NCI-H1694 (cell line): ENCODE results near the gene CXorf65.

Experiments
- DNase-seq: peaks from one replicate; lab custom pipeline; 2025; lab: John Stamatoyannopoulos, UW

The CXorf65 gene

DNA sequence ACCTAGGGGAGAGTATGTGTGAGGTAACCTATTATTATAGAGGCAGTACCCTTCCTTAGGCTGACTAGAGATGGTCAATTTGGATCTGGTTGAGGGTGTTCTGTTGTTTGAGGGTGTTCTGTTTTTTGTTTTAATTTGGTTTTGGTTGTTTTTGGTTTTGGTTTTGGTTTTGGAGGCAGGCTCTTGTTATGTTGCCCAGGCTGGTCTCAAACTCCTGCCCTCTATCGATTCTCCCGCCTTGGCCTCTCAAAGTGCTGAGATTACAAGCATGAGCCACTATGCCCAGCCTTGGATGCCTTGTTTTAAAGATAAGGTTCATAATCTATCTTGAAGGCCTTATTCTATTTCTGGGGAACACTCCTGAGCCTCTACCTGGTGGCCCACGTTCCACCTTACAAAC lies 912 bp downstream of the CXorf65 start:
- no peak for DNase-seq

DNA sequence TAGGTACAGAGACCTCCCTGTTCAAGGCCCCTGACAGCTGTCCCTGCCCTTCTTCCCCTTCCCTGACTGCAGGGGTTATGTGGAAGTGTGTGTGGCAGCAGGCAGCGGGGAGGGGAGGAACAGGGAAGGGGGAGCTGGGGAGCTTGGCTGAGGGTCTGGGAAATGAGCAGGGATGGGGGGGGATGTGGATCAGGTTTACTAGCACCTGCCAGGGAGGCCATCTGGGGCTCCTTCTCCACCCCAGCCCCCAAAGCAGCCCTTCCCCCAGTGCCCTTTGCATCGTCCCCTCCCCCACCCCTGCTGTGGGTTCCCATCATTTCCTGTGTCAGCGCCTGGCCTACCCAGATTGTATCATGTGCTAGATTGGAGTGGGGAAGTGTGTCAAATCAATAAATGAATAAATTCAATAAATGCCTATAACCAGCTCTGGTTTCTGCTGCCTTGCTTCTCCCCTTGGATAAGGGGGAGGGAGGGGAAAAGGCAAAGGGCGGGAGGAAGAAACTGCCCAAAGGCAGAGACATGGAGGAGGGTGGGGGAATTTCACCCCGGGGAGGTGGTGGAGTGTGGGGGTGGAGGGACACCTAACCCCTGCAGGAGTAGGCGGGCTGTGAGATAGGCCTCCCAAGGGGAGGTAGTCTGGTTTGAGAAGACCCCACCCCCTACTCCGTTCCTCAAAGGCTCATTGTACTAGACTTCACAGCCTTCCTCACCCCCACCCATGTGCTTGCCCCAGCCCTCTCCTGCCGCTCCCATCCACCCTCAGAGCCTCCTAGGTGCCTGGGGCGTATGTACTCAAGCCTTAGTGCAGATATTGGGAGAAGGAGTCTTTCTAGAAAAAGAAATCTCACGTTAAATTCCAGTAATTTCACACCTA lies 3.2 kb downstream of the CXorf65 start:
- DNase-seq: no peak

DNA sequence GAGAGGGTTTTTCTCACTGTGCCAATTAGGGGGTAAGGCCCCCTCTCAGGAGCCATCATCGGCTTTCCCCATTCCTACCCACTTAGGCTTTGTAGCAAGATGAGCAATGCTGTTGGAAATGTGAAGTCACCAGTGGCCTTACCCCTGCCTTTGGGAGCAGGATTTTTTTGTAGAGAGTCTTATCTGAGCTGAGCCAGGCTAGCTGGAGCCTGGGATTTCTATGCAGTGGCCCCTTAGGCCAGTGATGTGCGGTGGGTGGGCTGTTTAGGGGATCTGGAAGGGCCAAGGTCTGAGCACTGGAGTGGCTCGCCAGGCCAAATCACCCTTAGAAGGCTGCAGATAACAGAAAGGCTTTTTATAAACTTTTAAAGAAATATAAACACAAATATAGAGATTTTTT lies 4.2 kb downstream of the CXorf65 start:
- DNase-seq: no peak

DNA sequence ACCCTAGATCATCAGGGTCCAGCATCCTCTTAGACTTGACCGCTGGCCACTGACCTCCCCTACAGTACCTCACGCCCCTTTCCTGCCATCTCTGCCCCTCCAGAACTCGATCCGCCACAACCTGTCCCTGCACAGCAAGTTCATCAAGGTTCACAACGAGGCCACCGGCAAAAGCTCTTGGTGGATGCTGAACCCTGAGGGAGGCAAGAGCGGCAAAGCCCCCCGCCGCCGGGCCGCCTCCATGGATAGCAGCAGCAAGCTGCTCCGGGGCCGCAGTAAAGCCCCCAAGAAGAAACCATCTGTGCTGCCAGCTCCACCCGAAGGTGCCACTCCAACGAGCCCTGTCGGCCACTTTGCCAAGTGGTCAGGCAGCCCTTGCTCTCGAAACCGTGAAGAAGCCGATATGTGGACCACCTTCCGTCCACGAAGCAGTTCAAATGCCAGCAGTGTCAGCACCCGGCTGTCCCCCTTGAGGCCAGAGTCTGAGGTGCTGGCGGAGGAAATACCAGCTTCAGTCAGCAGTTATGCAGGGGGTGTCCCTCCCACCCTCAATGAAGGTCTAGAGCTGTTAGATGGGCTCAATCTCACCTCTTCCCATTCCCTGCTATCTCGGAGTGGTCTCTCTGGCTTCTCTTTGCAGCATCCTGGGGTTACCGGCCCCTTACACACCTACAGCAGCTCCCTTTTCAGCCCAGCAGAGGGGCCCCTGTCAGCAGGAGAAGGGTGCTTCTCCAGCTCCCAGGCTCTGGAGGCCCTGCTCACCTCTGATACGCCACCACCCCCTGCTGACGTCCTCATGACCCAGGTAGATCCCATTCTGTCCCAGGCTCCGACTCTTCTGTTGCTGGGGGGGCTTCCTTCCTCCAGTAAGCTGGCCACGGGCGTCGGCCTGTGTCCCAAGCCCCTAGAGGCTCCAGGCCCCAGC lies 5.7 kb downstream of the CXorf65 start:
- no peak for DNase-seq

DNA sequence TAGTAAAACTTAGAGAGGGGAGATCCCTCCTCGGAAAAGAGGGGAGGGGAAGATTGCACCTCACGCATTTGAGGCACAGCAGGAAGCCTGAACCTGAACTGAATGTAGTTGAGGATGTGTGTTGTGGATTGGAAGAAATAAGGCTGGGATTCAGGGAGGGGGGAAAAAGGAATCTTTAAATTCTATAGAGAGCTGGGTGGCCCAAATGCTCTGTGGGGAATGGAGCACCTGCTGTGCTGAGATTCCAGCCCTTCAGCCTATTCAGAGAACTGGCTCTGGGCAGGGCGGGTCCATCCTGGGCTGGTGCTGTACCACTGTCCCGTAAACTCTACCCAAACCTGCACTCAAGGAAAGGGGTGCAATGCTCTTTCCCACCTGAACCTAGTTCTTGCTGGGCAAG lies 6.8 kb downstream of the CXorf65 start:
- DNase-seq: no peak

DNA sequence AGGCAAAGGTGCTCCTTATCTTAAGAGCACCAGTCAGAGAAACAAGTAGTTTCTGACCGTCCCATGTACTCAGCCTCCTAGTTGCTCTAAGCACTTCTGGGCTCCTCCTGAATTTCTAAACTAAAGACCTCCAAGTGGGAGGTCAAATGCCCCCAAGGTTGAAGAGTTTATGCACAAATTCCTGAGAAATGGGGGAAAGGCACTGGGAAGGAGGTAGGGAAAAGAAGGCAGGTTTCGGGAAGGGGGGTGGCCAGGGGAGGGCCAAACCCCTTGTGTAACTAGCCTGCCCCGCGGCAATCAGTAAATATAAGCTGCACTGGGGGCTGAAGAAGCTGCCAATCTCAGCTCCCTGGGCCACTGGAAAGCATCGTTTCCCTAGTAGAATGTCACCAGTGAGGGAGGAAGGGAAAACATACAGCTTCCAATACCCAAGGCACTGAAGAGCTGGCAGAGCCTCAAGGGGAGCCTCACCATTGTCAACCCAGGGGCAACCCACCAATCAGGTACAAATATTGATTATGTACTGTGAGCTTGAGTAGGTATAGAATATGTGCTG lies 7.5 kb downstream of the CXorf65 start:
- DNase-seq: no peak

DNA sequence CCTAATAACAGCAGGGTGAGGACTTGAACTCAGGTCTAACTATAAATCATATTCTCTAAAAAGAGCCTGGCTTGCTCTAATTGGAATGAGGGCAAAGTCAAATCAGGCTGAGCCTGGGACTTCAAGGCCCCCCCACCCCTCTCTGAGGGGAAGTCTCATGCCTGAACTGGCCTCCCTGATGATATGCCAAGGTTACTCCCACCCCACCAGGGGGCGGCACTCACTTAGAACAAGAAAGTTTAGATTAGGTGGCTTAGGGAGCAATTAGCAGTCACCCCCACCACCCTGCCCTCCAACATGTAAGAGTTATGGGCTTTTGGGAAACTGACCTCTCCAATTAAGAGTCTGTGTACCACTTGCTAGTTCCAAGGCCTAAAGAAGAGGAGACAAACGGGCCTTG lies 8.2 kb downstream of the CXorf65 start:
- DNase-seq: no peak

DNA sequence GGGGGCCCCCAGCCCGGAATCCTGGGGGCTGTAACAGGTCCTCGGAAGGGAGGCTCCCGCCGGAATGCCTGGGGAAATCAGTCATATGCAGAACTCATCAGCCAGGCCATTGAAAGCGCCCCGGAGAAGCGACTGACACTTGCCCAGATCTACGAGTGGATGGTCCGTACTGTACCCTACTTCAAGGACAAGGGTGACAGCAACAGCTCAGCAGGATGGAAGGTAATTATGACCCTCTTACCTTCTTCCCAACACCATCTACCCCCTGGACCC lies 9.8 kb downstream of the CXorf65 start:
- DNase-seq: no peak

DNA sequence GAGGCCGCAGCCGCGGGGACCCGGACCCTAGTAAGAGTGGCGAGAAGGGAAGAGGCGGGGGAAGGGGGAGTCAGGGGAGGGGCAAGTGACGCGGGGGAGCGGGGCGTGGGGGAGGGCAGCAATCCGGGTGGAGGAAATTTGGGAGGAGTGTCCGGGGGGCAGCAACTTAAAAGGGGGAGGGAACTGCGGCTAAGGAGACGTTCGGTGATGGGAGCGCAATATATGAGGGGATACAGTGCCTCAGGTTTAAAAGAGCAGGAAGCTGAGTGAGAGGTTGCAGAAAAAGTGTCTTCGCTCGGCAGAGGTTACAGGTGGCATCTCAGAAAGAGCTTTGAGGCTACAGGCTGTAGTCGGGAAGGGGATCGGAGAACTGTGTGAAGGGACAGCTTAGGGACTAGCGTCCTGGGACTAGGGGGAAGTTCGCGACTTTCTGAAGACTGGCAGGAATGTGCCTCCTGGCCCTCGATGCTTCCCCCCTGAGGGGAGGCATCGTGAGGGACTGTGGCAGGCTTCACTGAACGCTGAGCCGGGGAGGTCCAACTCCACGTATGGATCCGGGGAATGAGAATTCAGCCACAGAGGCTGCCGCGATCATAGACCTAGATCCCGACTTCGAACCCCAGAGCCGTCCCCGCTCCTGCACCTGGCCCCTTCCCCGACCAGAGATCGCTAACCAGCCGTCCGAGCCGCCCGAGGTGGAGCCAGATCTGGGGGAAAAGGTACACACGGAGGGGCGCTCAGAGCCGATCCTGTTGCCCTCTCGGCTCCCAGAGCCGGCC lies 10.4 kb downstream of the CXorf65 start:
- DNase-seq: no peak

DNA sequence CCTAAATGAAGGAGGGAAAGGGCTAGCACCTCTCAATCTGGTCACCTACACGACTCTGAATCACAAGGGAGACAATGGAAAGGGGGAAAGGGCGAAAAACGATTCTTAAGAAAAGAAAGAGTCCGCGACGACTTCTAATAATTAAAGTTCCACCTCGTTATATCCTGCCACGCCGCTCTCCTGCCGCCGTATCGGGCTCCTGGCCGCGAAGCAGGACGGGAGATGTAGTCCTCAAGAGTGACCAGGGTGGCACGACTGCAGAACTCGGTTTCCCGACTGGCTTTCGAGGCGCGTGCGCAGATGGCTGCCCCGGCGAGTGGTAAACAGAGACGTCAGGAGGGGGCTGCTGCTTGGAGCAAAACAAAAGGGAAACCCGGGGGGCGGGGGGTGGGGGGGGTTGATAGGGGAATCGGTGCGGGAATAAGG lies 11.0 kb downstream of the CXorf65 start, which contains the start of gene FOXO4:
FOXO4 (plus strand) TSS at position 297 of the 426 bp plus-strand sequence. CDS start 678 bp downstream, outside the sequence.
- DNase-seq: peak; percentile 75

DNA sequence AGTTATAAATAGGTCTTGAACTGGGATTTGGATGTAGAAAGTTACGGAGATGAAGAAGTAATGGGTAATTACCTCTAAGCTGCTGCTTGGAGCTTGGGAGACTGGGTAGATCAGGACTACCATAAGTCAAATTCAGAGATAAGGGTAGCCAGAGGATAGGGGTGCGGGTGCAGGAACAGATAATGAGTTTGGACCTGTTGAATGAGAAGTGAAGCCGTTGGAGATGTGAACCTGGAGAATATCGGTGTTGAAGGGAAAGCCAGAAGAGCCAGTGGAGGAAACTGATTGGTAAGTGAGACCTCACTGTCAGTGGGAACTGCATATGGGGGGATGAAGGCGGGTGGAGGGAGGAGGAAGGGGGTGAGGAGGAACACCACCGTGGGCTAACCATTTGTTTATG lies 11.5 kb downstream of the CXorf65 start:
- no peak for DNase-seq

DNA sequence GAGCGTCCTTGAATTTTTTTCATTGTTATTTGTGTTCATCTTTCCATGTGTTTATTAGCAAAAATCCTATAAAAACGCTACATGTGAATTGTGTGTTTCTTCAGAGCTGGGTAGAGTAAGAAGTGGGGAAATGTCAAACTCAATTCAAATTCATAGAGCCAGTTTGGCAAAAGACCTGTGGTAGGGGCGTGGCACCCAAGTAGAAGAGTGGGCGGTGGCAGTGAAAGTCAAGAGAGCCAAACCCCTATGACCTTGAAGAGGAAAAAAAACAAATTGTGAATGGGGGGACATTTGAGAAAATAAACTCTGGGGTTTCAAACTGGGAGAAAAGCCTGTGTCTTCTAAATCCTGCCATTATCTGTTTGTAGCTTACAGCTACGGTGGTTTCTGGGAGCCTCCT lies 15.3 kb downstream of the CXorf65 start:
- no peak for DNase-seq

DNA sequence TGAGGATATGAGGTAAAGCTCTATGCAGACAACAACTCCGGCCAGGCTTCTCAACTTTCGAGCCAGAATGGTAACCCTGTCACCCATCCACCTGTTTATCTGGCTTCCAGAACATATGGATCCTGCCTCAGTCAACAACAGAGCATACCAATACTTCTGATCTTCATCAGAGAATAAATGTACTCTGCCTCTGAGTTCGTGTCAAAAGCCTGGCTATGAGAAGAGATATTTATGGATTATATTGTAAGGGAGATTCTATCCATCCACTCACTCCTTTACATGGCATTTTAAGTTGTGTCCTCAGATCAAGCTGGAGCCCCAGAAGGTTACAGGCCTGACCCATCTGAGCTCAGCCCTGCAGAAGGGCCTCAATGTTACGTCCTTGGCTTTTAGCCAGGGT lies 20.6 kb downstream of the CXorf65 start:
- DNase-seq: no peak

DNA sequence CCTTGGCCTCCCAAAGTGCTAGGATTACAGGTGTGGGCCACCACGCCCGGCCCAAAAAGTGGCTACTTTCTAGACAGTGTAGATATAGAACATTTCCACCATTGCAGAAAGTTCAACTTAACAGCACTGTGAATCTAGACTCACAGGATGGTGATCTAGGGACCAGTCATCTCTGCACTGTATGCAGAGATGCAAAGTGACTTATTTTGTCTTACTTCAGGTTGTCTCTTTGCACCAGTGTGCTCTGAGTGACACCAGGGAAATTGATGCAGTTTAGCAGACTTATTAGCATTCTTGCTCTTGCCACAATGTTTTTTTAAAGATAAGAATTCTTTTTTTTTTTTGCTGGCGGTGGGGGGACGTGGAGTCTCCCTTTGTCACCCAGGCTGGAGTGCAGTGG lies 23.7 kb downstream of the CXorf65 start:
- DNase-seq: no peak

DNA sequence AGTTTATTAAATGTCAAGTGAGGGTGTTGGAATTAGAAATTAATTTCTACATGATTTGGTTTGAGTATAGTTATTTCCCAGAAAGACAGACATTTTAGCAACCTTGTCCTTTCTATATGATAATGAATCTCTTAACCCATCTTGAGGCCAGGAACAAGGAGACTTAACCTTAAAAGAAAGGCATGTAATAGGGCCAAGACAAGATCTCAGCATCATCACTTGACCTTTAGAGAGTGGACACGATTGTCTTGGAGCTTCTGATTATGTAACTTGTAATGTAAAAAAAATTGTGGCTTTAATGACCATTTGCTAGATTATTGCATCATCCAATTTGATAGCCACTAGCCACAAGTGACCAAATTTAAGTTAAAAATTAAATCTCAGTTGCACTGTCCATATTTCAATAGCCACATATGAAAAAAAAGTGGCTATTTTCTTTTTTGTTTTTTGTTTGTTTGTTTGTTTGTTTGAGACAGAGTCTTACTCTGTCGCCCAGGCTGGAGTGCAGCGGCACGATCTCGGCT lies 24.4 kb downstream of the CXorf65 start:
- no peak for DNase-seq

DNA sequence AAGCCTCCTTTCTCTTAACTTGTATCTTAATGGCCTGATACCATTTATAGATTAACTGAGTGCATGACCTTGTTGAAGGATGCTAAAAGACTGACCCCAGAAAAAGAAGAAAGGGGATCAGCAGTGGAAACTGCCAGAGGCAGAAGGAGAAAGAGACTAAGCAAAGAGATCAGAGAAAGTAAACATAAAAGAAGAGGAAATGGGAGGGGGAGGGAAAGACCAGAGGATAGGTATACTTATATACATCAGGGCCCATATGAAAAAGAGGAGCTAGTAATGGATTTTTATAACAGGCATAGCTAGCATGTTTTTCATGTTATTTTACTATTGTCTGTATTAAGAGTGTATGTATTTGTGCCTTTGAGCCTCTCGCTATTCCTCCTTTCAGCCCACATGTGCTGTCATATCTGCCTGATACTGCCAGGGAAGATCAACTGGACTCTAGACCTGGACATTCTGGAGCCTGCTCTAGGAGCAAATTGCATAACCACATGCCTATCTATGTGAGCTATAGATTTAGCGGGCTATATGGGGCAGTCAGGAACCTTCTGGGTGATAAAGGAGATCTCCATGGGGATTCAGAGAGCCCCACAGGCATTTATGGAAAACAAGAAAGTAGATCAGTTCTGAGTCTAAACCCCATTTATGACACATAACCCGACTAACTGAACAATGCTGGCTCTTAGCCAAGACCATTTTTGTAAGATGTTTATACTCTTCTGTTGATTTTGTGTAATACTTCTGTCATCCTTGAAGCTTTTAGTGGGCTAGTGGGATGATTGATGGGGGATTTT lies 25.0 kb downstream of the CXorf65 start:
- no peak for DNase-seq

DNA sequence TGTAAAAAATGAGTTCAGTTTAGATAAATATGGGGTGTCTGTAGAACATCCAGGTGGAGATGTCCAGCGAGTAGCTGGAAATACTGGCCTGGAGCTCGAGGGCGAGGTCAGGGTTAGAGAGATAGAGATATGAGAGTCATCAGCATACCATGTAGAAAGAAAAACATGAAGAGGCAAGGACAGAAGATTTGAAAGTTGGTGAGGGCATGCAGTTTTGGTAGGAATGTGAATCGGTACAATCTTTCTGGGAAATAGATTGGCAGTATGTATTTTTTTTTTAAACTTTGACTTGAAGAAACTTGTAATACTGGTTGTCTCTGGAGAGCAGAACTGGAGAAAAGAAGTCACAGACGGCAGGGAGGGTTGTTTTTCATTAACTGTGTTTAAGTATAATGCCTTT lies 36.0 kb downstream of the CXorf65 start:
- DNase-seq: no peak

DNA sequence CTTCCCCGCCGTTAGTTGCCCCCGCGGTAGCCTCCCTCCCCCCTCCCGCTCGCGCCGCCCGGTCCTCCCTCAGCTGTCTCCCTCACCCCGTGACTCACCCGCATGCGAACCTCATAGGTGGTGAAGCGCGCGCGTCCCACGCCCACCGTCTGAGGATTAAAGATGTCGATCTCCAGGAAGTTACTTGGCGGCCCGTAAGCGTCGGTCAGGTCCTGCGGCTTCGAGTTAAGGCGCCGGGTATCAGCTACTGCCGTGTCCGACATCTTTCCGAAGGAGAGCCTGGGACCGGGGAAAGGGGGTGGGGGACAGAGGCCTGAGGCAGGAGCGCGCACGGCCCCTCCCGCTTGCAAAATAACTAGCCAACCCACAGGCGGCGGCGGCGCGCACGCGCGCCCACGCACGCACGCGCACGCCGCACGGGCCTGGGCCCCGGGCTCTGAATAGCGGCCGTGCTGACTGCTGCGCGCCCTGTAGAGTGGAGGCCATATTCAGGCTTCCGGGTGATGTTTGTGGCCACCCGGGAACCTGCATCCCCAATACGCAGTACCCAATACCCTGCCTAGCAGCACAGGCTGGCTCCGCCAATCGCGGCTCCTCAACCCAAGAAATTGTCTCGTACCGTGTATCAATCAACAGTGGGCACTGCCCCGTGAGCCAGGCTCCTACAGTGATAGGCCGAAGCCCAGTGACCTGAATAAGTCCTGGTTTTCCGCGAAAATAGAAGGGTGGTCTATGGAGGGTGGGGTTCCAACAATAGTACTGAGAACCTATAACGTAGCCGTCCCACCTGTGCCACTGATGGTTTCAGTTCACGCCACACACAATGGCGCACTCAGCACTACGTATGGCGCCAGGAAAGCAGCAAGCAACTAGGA lies 38.3 kb downstream of the CXorf65 start, which contains the start of gene SNX12:
SNX12 (minus strand) TSS at position 291 of the 875 bp plus-strand sequence; CDS start at position 263, 28 bp downstream.
- DNase-seq: peak; percentile 94

DNA sequence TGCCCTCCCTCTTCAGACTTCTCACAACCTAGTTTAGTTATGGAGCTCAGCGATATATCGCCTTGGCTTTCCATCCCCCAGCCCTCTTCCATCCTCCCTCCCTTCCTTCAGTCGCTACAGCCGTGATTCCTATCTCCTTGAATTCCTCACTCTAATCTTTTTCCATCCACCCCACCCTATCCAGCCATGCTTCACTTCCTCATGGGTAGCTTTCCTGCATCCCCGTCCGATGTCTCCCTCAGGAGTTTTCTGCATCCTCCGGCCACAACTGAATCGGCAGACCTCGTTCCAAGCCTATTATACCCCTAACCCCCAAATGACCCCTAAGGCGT lies 38.9 kb downstream of the CXorf65 start:
- no peak for DNase-seq

DNA sequence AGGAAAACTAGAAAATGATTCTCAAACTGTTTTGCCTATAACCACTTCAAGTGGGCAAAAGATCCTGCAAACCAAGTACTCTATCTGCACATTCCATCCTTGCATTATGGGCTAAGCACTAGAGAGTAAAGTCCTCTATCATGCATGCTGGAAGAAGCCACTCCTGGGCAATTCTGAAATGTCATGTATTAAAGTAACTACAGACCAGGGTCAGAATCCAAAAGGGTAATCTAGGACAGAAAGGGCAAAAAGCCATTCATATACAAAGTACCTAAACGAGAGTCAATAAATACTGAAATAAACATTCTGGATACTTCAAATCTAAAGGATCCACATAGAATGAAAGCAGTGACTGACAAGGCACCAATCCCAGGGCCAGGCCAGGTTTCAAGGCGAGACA lies 39.5 kb downstream of the CXorf65 start:
- DNase-seq: no peak
